Activated CD8-positive, alpha-beta T cell treated with anti-CD3 and anti-CD28 coated beads, Interleukin-2, amount 10 ng/mL, durations not matched to agents 7 days and 5 days (primary cell): Measurements from ENCODE around the gene TWNK. TPM values are rescaled to one million over a fixed set of nuclear protein-coding genes. Genes with fewer than 3 reads are reported as not detected.
"Not testable (repeated sequence)": the region's sequence is repeated elsewhere in the genome, so short reads cannot be mapped to it uniquely, and the experiment has no call there.

ENCODE experiments used
- ATAC-seq: fragments of 150-1000 bp; cut with Tn5 transposase; one replicate; pipeline ENCODE4 v1.10.0; 2021; ENCODE audit warnings: moderate library complexity
- CTCF ChIA-PET: fragments of 350-600 bp; sonication (Branson Sonifier 250); formaldehyde crosslinking; loops from one replicate; lab custom pipeline; 2021; ENCODE audit warnings: antibody characterized with exemption; lab: Charles Lee
- POLR2A ChIA-PET: fragments of 350-600 bp; sonication (Branson Sonifier 250); formaldehyde crosslinking; loops from one replicate; lab custom pipeline; 2021; ENCODE audit warnings: antibody characterized with exemption; lab: Charles Lee
- DNase-seq: peaks from one replicate; pipeline ENCODE4 v3.0.0-alpha.2; 2020
- H3K27ac Mint-ChIP-seq: one replicate; pipeline ENCODE4 v1.8.0; 2021; ENCODE audit warnings: mild to moderate bottlenecking, mixed read lengths
- H3K27me3 Mint-ChIP-seq: one replicate; pipeline ENCODE4 v1.8.0; 2021; ENCODE audit warnings: low read depth, mixed read lengths
- H3K36me3 Mint-ChIP-seq: one replicate; pipeline ENCODE4 v1.8.0; 2021; ENCODE audit warnings: low read depth, mixed read lengths
- H3K4me1 Mint-ChIP-seq: one replicate; pipeline ENCODE4 v1.8.0; 2021; ENCODE audit warnings: low read depth, mixed read lengths
- H3K4me3 Mint-ChIP-seq: one replicate; pipeline ENCODE4 v1.8.0; 2021; ENCODE audit warnings: mild to moderate bottlenecking, mixed read lengths
- H3K9me3 Mint-ChIP-seq: one replicate; pipeline ENCODE4 v1.8.0; 2022; ENCODE audit warnings: mixed read lengths; ENCODE audit not compliant: insufficient read depth
- total RNA-seq, 2 experiments: library from RNA; stranded (reverse); gene quantifications; one replicate each; pipeline ENCODE4 v1.2.3, GENCODE V29; 2021

TWNK gene
- total RNA-seq, 2 experiments from 2014 or later = 11.8 to 13.3 TPM

- H3K27me3 Mint-ChIP-seq = peaks cover 3% of the 10 kb centered on the region
- ChIA-PET CTCF (interaction anchor here (1.0 to 3.2 kb wide), 5 partner anchors 11 to 48 kb away, joined by 3 to 15 read pairs (median 6); no protein-coding TSS in a partner anchor), POLR2A (no interaction called here)
- no peaks in the 10 kb centered on the region for H3K9me3 Mint-ChIP-seq
- H3K4me3 Mint-ChIP-seq = no peak overlapping the region
- ATAC-seq (no peak), DNase-seq (no peak)
- peaks cover 6% of the 10 kb centered on the region for H3K4me1 Mint-ChIP-seq
- peaks cover 18% of the 10 kb centered on the region for H3K36me3 Mint-ChIP-seq
- no peak overlapping the region for H3K27ac Mint-ChIP-seq
Measured at GRCh38 chr10:100967332-100967731, 20.0 kb upstream of the TWNK start.

DNA sequence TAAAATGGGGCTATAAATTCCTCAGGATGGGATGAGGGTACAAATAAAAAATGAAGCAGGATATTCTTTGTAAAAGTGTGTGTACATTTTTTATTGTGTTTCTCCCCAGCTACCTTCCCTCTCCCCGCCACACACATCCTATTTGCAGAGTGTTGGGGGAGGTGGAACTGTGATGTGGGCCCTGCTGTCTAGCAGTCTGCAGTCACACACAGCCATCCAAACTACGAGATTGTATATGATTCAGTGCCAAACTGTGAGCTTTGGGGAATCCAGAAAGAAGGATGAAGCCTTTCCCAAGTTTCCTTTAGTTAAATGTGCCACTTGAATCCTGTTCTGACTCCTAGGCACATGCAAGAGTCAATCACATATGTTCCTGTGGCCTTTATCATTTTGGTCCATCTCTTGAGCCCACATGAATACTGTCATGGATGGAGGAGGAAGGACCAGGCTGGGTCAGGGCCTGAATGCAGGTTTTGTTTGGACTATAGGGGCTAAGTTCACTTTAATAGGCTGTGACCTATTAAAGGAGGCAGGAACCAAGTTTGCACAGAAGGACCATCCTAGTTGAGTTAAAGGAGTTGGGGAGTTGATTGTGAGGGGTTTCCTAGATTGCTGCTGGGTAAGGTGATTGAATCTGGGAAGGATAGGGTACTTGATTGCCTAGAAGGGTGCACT, 19.1 kb upstream of the TWNK start:
- Mint-ChIP-seq H3K9me3 (no peaks in the 10 kb centered on the region), H3K36me3 (peaks cover 11% of the 10 kb centered on the region), H3K4me1 (peaks cover 6% of the 10 kb centered on the region), H3K27me3 (peaks cover 3% of the 10 kb centered on the region), H3K4me3 (no peak overlapping the region), H3K27ac (no peak overlapping the region)
- ChIA-PET POLR2A (no interaction called here), CTCF (interaction anchor here (1.0 to 3.2 kb wide), 7 partner anchors 12 to 127 kb away, joined by 3 to 12 read pairs (median 3); no protein-coding TSS in a partner anchor)
- ATAC-seq = no peak
- no peak for DNase-seq

- H3K9me3 Mint-ChIP-seq = no peaks in the 10 kb centered on the region
- H3K4me3 Mint-ChIP-seq = peak overlapping the region; percentile 51
- peaks cover 7% of the 10 kb centered on the region for H3K36me3 Mint-ChIP-seq
- H3K27me3 Mint-ChIP-seq = peaks cover 3% of the 10 kb centered on the region
- ChIA-PET POLR2A (no interaction called here), CTCF (interaction anchor here (1.0 to 3.2 kb wide), 5 partner anchors 12 to 127 kb away, joined by 3 to 12 read pairs (median 3); no protein-coding TSS in a partner anchor)
- DNase-seq (no peak), ATAC-seq (no peak)
- H3K4me1 Mint-ChIP-seq = peaks cover 6% of the 10 kb centered on the region
- no peak overlapping the region for H3K27ac Mint-ChIP-seq
Measured at GRCh38 chr10:100968863-100969186, 18.5 kb upstream of the TWNK start.

DNA sequence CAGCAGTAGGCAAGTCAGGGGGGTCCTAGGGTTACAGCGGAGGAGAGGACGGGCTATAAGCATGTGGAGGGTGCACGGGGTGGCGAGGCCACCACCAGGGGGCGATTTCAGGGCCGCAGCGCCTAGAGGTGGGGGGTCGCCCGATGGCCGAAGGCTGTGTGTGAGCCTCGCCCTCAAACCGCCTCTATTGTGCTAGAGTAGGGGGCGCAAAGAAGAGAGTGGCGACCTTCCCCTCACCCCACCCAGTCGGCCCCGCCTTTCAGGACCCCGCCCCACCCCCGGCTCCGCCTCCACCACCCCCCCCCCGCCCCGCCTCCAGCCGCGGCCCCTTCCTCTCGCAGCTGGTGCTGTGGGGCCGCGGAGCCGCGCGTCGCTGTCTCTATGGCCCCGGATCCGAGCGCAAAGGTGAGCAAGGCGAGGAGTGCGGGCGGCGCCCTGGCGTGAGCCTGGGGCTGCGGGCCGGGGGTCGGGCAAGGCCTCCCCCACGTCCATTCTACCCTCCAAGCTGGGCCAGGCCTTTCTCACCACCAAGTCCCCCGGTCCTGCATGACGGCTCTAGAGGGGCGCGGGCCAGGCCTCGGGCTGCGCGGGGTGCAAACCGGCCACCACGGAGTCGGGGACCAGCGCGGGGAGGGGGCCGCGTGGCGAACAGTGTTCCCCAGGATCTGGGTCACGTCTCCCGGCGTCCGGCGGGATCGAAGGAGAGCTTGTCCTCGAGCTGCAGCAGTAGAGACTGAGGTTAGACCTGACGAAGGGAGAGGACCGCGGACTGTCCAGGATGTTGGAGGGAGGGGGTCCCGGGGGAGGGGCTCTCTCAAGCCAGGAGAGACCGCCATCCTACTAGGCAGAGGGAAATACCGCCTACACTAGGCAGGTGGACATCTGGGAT, 17.9 kb upstream of the TWNK start, which contains the start of gene SEMA4G:
TSS of gene SEMA4G (plus strand) at position 318 of the 889 bp plus-strand sequence. CDS start 3,409 bp downstream, outside the sequence.
- peaks cover 5% of the 10 kb centered on the region for H3K36me3 Mint-ChIP-seq
- peak within 1 kb of the TSS; percentile 51 for H3K4me3 Mint-ChIP-seq
- ATAC-seq (peak; percentile 86), DNase-seq (peak; percentile 49)
- peaks cover 3% of the 10 kb centered on the region for H3K27me3 Mint-ChIP-seq
- POLR2A ChIA-PET = no interaction called here
- no peak within 1 kb of the TSS for H3K27ac Mint-ChIP-seq
- H3K9me3 Mint-ChIP-seq = no peaks in the 10 kb centered on the region
- peaks cover 6% of the 10 kb centered on the region for H3K4me1 Mint-ChIP-seq
- CTCF ChIA-PET = interaction anchor here (0.9 to 3.2 kb wide), 6 partner anchors 12 to 126 kb away, joined by 3 to 12 read pairs (median 4); no protein-coding TSS in a partner anchor

DNA sequence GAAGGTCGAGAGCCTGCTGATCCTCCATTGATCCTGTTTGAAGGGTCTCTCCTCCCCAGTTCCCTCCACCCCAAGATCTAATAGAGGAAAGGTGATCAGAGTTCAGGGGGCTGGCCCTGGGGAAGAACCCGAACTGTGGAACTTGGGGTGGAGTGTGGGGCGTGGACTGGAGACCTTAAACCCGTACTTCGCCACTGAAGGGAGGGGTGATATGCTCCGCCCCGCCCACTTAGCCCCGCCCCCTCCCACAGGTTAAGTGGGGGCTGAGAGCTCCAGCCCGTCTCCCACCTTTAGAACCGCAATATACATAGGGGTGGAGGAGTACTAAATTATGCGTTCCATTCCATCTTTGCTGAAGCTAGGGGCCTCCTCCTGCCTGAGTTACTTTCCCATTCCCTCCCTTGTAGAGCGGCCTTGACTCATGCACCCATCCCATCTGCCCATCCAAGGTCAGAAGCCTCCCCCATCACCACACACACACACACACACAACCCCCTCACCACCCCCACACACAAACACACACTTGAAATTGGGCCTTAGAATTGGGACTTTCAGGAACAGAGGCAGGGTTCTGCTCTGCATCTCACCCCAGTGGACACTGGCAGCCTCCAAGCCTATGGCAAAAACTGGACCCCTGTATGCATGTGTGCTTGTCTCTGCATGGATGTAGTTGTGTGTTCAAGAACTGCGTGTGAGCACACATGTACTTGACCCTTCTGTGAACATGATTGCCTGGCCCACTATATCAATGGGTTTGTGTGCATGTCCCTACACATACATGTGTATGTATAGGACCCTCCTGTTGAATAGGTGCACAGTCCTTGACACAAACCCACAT, 17.0 kb upstream of the TWNK start:
- H3K27ac Mint-ChIP-seq = no peak overlapping the region
- ChIA-PET POLR2A (no interaction called here), CTCF (interaction anchor here (0.9 to 3.2 kb wide), 2 partner anchors 15 to 44 kb away, joined by 4 to 12 read pairs; no protein-coding TSS in a partner anchor)
- no peaks in the 10 kb centered on the region for H3K9me3 Mint-ChIP-seq
- peaks cover 6% of the 10 kb centered on the region for H3K4me1 Mint-ChIP-seq
- H3K27me3 Mint-ChIP-seq = peaks cover 3% of the 10 kb centered on the region
- peak overlapping the region; percentile 32 for H3K4me3 Mint-ChIP-seq
- peak; percentile 36 for DNase-seq
- ATAC-seq = peak; percentile 43
- peaks cover 4% of the 10 kb centered on the region for H3K36me3 Mint-ChIP-seq

- CTCF ChIA-PET = no interaction called here
- POLR2A ChIA-PET = no interaction called here
- no peaks in the 10 kb centered on the region for H3K9me3 Mint-ChIP-seq
- peaks cover 6% of the 10 kb centered on the region for H3K4me1 Mint-ChIP-seq
- no peak overlapping the region for H3K27ac Mint-ChIP-seq
- DNase-seq = no peak
- no peak for ATAC-seq
- no peaks in the 10 kb centered on the region for H3K36me3 Mint-ChIP-seq
- peaks cover 3% of the 10 kb centered on the region for H3K27me3 Mint-ChIP-seq
- H3K4me3 Mint-ChIP-seq = no peak overlapping the region
Measured at GRCh38 chr10:100970914-100971811, 16.2 kb upstream of the TWNK start.

GRCh38 chr10:100972115-100972903, 15.0 kb upstream of the TWNK start:
- ChIA-PET POLR2A (no interaction called here), CTCF (no interaction called here)
- H3K36me3 Mint-ChIP-seq = no peaks in the 10 kb centered on the region
- no peaks in the 10 kb centered on the region for H3K9me3 Mint-ChIP-seq
- H3K4me3 Mint-ChIP-seq = no peak overlapping the region
- no peak for DNase-seq
- no peak for ATAC-seq
- H3K27ac Mint-ChIP-seq = no peak overlapping the region
- H3K27me3 Mint-ChIP-seq = peaks cover 3% of the 10 kb centered on the region
- H3K4me1 Mint-ChIP-seq = peaks cover 6% of the 10 kb centered on the region

- Mint-ChIP-seq H3K4me1 (peaks cover 6% of the 10 kb centered on the region), H3K27me3 (peaks cover 3% of the 10 kb centered on the region), H3K9me3 (no peaks in the 10 kb centered on the region), H3K27ac (no peak overlapping the region), H3K4me3 (no peak overlapping the region), H3K36me3 (no peaks in the 10 kb centered on the region)
- DNase-seq (no peak), ATAC-seq (no peak)
- CTCF ChIA-PET = no interaction called here
- POLR2A ChIA-PET = no interaction called here
Measured at GRCh38 chr10:100972904-100973535, 14.3 kb upstream of the TWNK start.

DNA sequence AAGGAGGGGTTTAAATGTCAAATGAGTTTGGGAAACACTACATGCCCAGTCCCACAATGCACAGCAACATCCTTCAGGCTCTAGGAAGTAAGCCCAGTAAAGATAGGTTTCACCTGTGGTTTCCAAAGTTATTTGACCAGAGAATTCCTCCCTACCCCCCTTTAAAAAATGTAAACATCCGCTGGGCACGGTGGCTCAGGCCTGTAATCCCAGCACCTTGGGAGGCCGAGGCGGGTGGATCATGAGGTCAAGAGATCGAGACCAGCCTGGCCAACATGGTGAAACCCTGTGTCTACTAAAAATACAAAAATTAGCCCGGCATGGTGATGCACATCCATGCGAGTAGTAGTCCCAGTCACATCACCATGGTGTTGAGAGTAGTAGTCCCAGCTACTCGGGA, 11.9 kb upstream of the TWNK start:
- H3K27me3 Mint-ChIP-seq, ATAC-seq, H3K27ac Mint-ChIP-seq, H3K4me3 Mint-ChIP-seq, POLR2A ChIA-PET, DNase-seq, H3K9me3 Mint-ChIP-seq, H3K4me1 Mint-ChIP-seq, H3K36me3 Mint-ChIP-seq: not testable (repeated sequence)
- CTCF ChIA-PET = interaction anchor here (1.9 kb wide), 1 partner anchor 44 kb away, joined by 7 read pairs; no protein-coding TSS in a partner anchor

GRCh38 chr10:100976906-100977305, 10.4 kb upstream of the TWNK start:
- no peak for DNase-seq
- no peaks in the 10 kb centered on the region for H3K27me3 Mint-ChIP-seq
- ChIA-PET POLR2A (no interaction called here), CTCF (interaction anchor here (1.4 kb wide), 1 partner anchor 38 kb away, joined by 4 read pairs; no protein-coding TSS in a partner anchor)
- H3K27ac Mint-ChIP-seq = no peak overlapping the region
- no peak overlapping the region for H3K4me3 Mint-ChIP-seq
- ATAC-seq = no peak
- no peaks in the 10 kb centered on the region for H3K4me1 Mint-ChIP-seq
- peaks cover 2% of the 10 kb centered on the region for H3K36me3 Mint-ChIP-seq
- H3K9me3 Mint-ChIP-seq = no peaks in the 10 kb centered on the region
